ENCODE measurements around the gene BCAS3. TPM values are rescaled to one million over a fixed set of nuclear protein-coding genes. Genes with fewer than 3 reads are reported as not detected.

Gene BCAS3
- total and polyA plus RNA-seq, 4 donors, result 5.8 to 24.6 (median 10.1) TPM

- no peak for DNase-seq (ENCODE audit: low spot score)
- H3K4me3 ChIP-seq (ENCODE audit: low read depth in 1 of 3, low read length in 3 of 3), result no peak overlapping the region
- no peak overlapping the region for H3K9ac ChIP-seq (ENCODE audit: low read depth in 1 of 2, low read length in 2 of 2)
- H3K36me3 ChIP-seq (ENCODE audit: control insufficient read depth in 4 of 4, insufficient read depth in 3 of 4, low read depth in 1 of 4, low read length in 3 of 4), result no peaks in the 10 kb centered on the region
- 69% methylated on average over 3 of the region's 3 CpGs for WGBS
- no peaks in the 10 kb centered on the region for H3K27me3 ChIP-seq (ENCODE audit: control insufficient read depth in 4 of 4, insufficient read depth in 4 of 4, low read length in 3 of 4)
- H3K9me3 ChIP-seq (ENCODE audit: control insufficient read depth in 4 of 4, low read length in 3 of 4), result no peaks in the 10 kb centered on the region
- H3K27ac ChIP-seq (ENCODE audit: low read depth in 1 of 2, low read length in 2 of 2), result no peak overlapping the region
- TF ChIP-seq GABPA (IDR thresholded peaks at IDR 0.05 in 1 of 2, conservative IDR thresholded peaks at IDR 0.05 in 1 of 2) (no peak), SP1 (IDR thresholded peaks at IDR 0.05) (no peak), EGR1 (IDR thresholded peaks at IDR 0.05; ENCODE audit: low read depth in 2 of 2) (no peak), JUND (IDR thresholded peaks at IDR 0.05) (no peak), RXRA (IDR thresholded peaks at IDR 0.05) (peak in 1 of 2 donors; percentile 10), RAD21 (IDR thresholded peaks at IDR 0.05) (no peak), HNF4G (IDR thresholded peaks at IDR 0.05) (no peak), HNF4A (conservative IDR thresholded peaks at IDR 0.05) (peak; percentile 53 to 60), TAF1 (conservative IDR thresholded peaks at IDR 0.05) (no peak), FOXA2 (IDR thresholded peaks at IDR 0.05) (no peak), NR2F2 (IDR thresholded peaks at IDR 0.05) (peak; percentile 21)
- TF ChIP-seq, protein P1, sequence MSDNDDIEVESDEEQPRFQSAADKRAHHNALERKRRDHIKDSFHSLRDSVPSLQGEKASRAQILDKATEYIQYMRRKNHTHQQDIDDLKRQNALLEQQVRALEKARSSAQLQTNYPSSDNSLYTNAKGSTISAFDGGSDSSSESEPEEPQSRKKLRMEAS (IDR thresholded peaks at IDR 0.05), result no peak
- H3K4me1 ChIP-seq (ENCODE audit: control insufficient read depth in 4 of 4, insufficient read depth in 4 of 4, low read length in 3 of 4), result peaks cover 0 to 4% (median 0%) of the 10 kb centered on the region in 4 donors
Observed at GRCh38 chr17:61076621-61077031, 399.0 kb downstream of the BCAS3 start.

DNA sequence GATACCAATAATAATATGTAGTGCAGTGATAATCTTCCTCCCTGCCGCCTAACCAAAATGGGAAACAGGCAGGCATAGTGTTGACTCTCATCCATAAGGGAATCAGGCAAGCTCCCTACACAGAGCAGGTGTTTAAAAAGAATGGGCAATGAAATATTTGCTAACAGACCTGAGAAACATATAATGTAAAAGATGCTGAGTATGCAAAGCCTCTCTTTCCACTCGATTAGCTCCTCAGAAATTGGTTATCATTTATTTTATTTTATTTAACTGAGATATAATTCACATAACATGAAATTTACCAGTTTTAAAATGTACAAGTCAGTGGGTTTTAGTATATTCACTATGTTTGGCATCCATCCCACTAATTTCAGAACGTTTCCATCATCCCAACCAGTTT lies 404.3 kb downstream of the BCAS3 start:
- Histone ChIP-seq H3K9me3 (ENCODE audit: control insufficient read depth in 4 of 4, low read length in 3 of 4) (no peaks in the 10 kb centered on the region), H3K27me3 (ENCODE audit: control insufficient read depth in 4 of 4, insufficient read depth in 4 of 4, low read length in 3 of 4) (no peaks in the 10 kb centered on the region), H3K4me3 (ENCODE audit: low read depth in 1 of 3, low read length in 3 of 3) (no peak overlapping the region), H3K36me3 (ENCODE audit: control insufficient read depth in 4 of 4, insufficient read depth in 3 of 4, low read depth in 1 of 4, low read length in 3 of 4) (no peaks in the 10 kb centered on the region), H3K4me1 (ENCODE audit: control insufficient read depth in 4 of 4, insufficient read depth in 4 of 4, low read length in 3 of 4) (no peaks in the 10 kb centered on the region), H3K9ac (ENCODE audit: low read depth in 1 of 2, low read length in 2 of 2) (no peak overlapping the region), H3K27ac (ENCODE audit: low read depth in 1 of 2, low read length in 2 of 2) (no peak overlapping the region)
- 90% methylated on average over 3 of the region's 3 CpGs for WGBS
- no peak for DNase-seq (ENCODE audit: low spot score)
- TF ChIP-seq GABPA (IDR thresholded peaks at IDR 0.05 in 1 of 2, conservative IDR thresholded peaks at IDR 0.05 in 1 of 2) (no peak), JUND (IDR thresholded peaks at IDR 0.05) (no peak), FOXA2 (IDR thresholded peaks at IDR 0.05) (no peak), HNF4G (IDR thresholded peaks at IDR 0.05) (no peak), NR2F2 (IDR thresholded peaks at IDR 0.05) (no peak), RXRA (IDR thresholded peaks at IDR 0.05) (no peak), SP1 (IDR thresholded peaks at IDR 0.05) (no peak)
- TF ChIP-seq, protein P2, sequence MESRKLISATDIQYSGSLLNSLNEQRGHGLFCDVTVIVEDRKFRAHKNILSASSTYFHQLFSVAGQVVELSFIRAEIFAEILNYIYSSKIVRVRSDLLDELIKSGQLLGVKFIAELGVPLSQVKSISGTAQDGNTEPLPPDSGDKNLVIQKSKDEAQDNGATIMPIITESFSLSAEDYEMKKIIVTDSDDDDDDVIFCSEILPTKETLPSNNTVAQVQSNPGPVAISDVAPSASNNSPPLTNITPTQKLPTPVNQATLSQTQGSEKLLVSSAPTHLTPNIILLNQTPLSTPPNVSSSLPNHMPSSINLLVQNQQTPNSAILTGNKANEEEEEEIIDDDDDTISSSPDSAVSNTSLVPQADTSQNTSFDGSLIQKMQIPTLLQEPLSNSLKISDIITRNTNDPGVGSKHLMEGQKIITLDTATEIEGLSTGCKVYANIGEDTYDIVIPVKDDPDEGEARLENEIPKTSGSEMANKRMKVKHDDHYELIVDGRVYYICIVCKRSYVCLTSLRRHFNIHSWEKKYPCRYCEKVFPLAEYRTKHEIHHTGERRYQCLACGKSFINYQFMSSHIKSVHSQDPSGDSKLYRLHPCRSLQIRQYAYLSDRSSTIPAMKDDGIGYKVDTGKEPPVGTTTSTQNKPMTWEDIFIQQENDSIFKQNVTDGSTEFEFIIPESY (IDR thresholded peaks at IDR 0.05), result no peak
- TF ChIP-seq, protein P3, sequence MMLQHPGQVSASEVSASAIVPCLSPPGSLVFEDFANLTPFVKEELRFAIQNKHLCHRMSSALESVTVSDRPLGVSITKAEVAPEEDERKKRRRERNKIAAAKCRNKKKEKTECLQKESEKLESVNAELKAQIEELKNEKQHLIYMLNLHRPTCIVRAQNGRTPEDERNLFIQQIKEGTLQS (IDR thresholded peaks at IDR 0.05), result no peak

DNA sequence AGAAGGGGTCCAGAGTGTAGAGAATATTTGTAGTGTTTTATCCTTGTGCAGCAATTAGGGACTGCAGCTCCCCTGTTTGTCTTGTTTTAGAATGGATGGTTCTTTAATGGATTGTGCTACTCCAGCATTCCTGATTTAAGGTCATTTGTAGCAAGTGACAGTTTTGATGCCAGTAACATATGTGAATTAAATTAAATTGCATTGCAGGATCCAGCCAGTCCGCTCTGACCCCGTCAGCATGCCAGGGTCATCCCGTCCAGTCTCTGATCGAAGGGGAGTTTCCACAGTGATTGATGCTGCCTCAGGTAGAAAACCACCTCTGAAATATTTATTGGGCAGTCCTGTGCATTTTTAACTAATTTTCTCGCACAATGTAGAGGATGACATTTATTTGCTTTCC lies 406.6 kb downstream of the BCAS3 start:
- WGBS, result 97% methylated on average over 5 of the region's 5 CpGs
- H3K9ac ChIP-seq (ENCODE audit: low read depth in 1 of 2, low read length in 2 of 2), result no peak overlapping the region
- no peak for DNase-seq (ENCODE audit: low spot score)

More for the DNA sequence above, 406.6 kb downstream of the BCAS3 start:
- no peak overlapping the region for H3K27ac ChIP-seq (ENCODE audit: low read depth in 1 of 2, low read length in 2 of 2)
- no peaks in the 10 kb centered on the region for H3K4me1 ChIP-seq (ENCODE audit: control insufficient read depth in 4 of 4, insufficient read depth in 4 of 4, low read length in 3 of 4)
- TF ChIP-seq FOXA1 (IDR thresholded peaks at IDR 0.05) (no peak), TAF1 (conservative IDR thresholded peaks at IDR 0.05) (no peak), JUND (IDR thresholded peaks at IDR 0.05) (no peak), SP1 (IDR thresholded peaks at IDR 0.05) (no peak), EGR1 (IDR thresholded peaks at IDR 0.05; ENCODE audit: low read depth in 2 of 2) (no peak), RXRA (IDR thresholded peaks at IDR 0.05) (no peak)
- TF ChIP-seq, protein P3 (IDR thresholded peaks at IDR 0.05), result no peak
- no peaks in the 10 kb centered on the region for H3K27me3 ChIP-seq (ENCODE audit: control insufficient read depth in 4 of 4, insufficient read depth in 4 of 4, low read length in 3 of 4)
- H3K9me3 ChIP-seq (ENCODE audit: control insufficient read depth in 4 of 4, low read length in 3 of 4), result no peaks in the 10 kb centered on the region
- no peak overlapping the region for H3K4me3 ChIP-seq (ENCODE audit: low read depth in 1 of 3, low read length in 3 of 3)
- H3K36me3 ChIP-seq (ENCODE audit: control insufficient read depth in 4 of 4, insufficient read depth in 3 of 4, low read depth in 1 of 4, low read length in 3 of 4), result no peaks in the 10 kb centered on the region
